Tibial artery (tissue), 4 donors: ENCODE measurements around the gene EPHB2.

Experiments used
- DNase-seq, 2 donors: peaks; one replicate each; pipeline ENCODE4 v3.0.0-alpha.2; 2019
- H3K27ac ChIP-seq, 2 donors: fragments of 200-600 bp; sonication (generic) in 1 of 2; 1 replicate in 1 of 2; 2 replicates in 1 of 2; pipeline ENCODE4 v1.5.1; 2018 to 2019; ENCODE audit warnings: mild to moderate bottlenecking in 1 of 2
- H3K27me3 ChIP-seq, 2 donors: fragments of 200-600 bp; sonication (generic) in 1 of 2; one replicate each; pipeline versions ENCODE4 v1.5.1 to v1.6.0; 2016 to 2019
- H3K36me3 ChIP-seq, 3 donors: fragments of 200-600 bp; sonication (generic) in 2 of 3; one replicate each; pipeline ENCODE4 v1.5.1; 2016 to 2019; ENCODE audit warnings: mild to moderate bottlenecking in 2 of 3
- H3K4me1 ChIP-seq, 4 donors: fragments of 200-600 bp; sonication (generic) in 2 of 4; 1 replicate in 3 of 4; 2 replicates in 1 of 4; pipeline ENCODE4 v1.5.1; 2016 to 2019
- H3K4me3 ChIP-seq, 2 donors: fragments of 200-600 bp; sonication (generic) in 1 of 2; 1 replicate in 1 of 2; 2 replicates in 1 of 2; pipeline ENCODE4 v1.5.1; 2018 to 2019; ENCODE audit warnings: mild to moderate bottlenecking in 2 of 2
- H3K9me3 ChIP-seq, 3 donors: fragments of 200-600 bp; sonication (generic) in 1 of 3; one replicate each; pipeline ENCODE4 v1.5.1; 2016 to 2019
- CTCF ChIP-seq, 2 experiments: fragments of 200-600 bp in 1 of 2; fragments of 450-650 bp in 1 of 2; IDR thresholded peaks; one replicate each; pipeline ENCODE4 v1.5.1; 2017 to 2019; ENCODE audit warnings: antibody characterized with exemption in 2 of 2, mild to moderate bottlenecking in 1 of 2, moderate library complexity in 1 of 2
- intact Hi-C: fragments of 100-400 bp; cut with DNase I; formaldehyde crosslinking; loops from one replicate; pipeline ENCODE4 v1.15.0; 2023; ENCODE audit warnings: low total_unique reads

The EPHB2 gene

GRCh38 chr1:22814176-22815042, 103.8 kb downstream of the EPHB2 start:
- peak; percentile 69 to 81 for DNase-seq
- Histone ChIP-seq H3K9me3 (no peaks in the 10 kb centered on the region), H3K27me3 (peaks cover 0 to 5% of the 10 kb centered on the region in 2 donors), H3K4me3 (no peak overlapping the region), H3K27ac (peak overlapping the region in 1 of 2 donors; percentile 21), H3K4me1 (peaks cover 0 to 21% (median 4%) of the 10 kb centered on the region in 4 donors), H3K36me3 (no peaks in the 10 kb centered on the region)
- intact Hi-C loops: no loop called here
- no peak for TF ChIP-seq CTCF (IDR thresholded peaks at IDR 0.05)

GRCh38 chr1:22815043-22815365, 104.4 kb downstream of the EPHB2 start:
- TF ChIP-seq CTCF (IDR thresholded peaks at IDR 0.05): no peak
- Histone ChIP-seq H3K27me3 (peaks cover 0 to 11% of the 10 kb centered on the region in 2 donors), H3K4me1 (peaks cover 0 to 21% (median 4%) of the 10 kb centered on the region in 4 donors), H3K9me3 (no peaks in the 10 kb centered on the region), H3K4me3 (no peak overlapping the region), H3K36me3 (no peaks in the 10 kb centered on the region), H3K27ac (peak overlapping the region; percentile 18 to 21)
- DNase-seq: no peak
- intact Hi-C loops: no loop called here

GRCh38 chr1:22815421-22816066, 104.9 kb downstream of the EPHB2 start:
- DNase-seq: peak in 1 of 2 donors; percentile 42
- peak overlapping the region; percentile 18 to 21 for H3K27ac ChIP-seq

GRCh38 chr1:22816067-22816775, 105.6 kb downstream of the EPHB2 start:
- no peak for TF ChIP-seq CTCF (IDR thresholded peaks at IDR 0.05)
- peak overlapping the region; percentile 18 to 21 for H3K27ac ChIP-seq
- intact Hi-C loops: no loop called here

More at GRCh38 chr1:22815421-22816066, 104.9 kb downstream of the EPHB2 start:
- no peak for TF ChIP-seq CTCF (IDR thresholded peaks at IDR 0.05)
- Histone ChIP-seq H3K4me3 (no peak overlapping the region), H3K27me3 (peaks cover 0 to 15% of the 10 kb centered on the region in 2 donors), H3K36me3 (no peaks in the 10 kb centered on the region), H3K9me3 (no peaks in the 10 kb centered on the region), H3K4me1 (peaks cover 0 to 21% (median 4%) of the 10 kb centered on the region in 4 donors)
- intact Hi-C loops: no loop called here

GRCh38 chr1:22816803-22817202, 106.2 kb downstream of the EPHB2 start:
- DNase-seq: no peak
- no peak overlapping the region for H3K27ac ChIP-seq
- H3K4me3 ChIP-seq: no peak overlapping the region
- intact Hi-C loops: no loop called here
- no peak for TF ChIP-seq CTCF (IDR thresholded peaks at IDR 0.05)
- H3K9me3 ChIP-seq: no peaks in the 10 kb centered on the region
- H3K4me1 ChIP-seq: peaks cover 0 to 21% (median 4%) of the 10 kb centered on the region in 4 donors
- peaks cover 0 to 15% of the 10 kb centered on the region in 2 donors for H3K27me3 ChIP-seq
- H3K36me3 ChIP-seq: no peaks in the 10 kb centered on the region

More at GRCh38 chr1:22816067-22816775, 105.6 kb downstream of the EPHB2 start:
- H3K9me3 ChIP-seq: no peaks in the 10 kb centered on the region
- no peaks in the 10 kb centered on the region for H3K36me3 ChIP-seq
- peaks cover 0 to 21% (median 4%) of the 10 kb centered on the region in 4 donors for H3K4me1 ChIP-seq
- H3K27me3 ChIP-seq: peaks cover 0 to 15% of the 10 kb centered on the region in 2 donors
- no peak overlapping the region for H3K4me3 ChIP-seq
- peak in 1 of 2 donors; percentile 38 for DNase-seq
